ENCODE results near the gene USH2A. TPM values are rescaled to one million over a fixed set of nuclear protein-coding genes. Genes with fewer than 3 reads are reported as not detected.

USH2A gene
- total RNA-seq, 6 experiments from 2014 or later = 0.19 to 1.8 (median 0.81) TPM

DNA sequence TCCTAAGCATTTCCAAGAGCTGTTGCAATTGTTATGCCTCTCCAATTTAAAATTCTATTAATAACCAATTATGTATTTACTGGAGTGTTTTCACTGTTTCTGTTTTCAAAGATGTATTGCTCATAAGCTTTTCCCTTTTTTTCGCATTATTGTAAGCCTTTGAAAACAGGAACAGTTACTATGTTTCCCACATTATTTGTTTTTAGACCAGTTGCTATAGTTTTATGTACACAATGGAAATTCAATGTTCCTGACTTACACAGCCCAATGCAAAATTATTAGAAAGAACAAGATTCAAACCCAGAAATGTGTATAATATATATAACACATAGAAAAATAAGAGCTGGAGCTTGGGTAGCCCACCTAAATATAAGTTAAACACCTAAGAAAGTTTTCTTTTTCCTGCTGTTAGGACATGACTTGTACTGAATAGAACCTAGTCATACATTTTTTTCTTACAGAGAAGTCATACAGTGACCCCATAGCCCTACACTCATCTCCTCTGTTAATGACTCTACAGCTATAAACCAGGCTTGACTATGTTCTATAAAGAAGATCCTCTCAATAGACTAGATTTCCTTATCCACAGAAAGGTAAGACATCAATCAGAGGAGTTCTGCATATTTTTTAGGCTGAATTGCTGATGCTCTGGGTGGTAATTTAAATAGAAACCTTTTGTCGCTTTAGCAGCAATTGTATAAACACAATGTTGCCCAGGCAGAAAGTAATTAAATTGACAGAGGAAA is 299.6 kb downstream of the USH2A start:
- intact Hi-C loops (cut with DNase I) = no loop called here
- DNase-seq (no peak), ATAC-seq (no peak)
- Histone ChIP-seq H3K9me3 (no peaks in the 10 kb centered on the region), H3K27me3 (no peaks in the 10 kb centered on the region), H3K27ac (no peak overlapping the region), H3K36me3 (no peaks in the 10 kb centered on the region), H3K4me3 (no peak overlapping the region), H3K4me1 (no peaks in the 10 kb centered on the region)
- 45% methylated on average over 2 of the region's 2 CpGs for WGBS (ENCODE audit: insufficient coverage, low coverage, low lambda C conversion rate, missing lambda C conversion rate)
- TF ChIP-seq, protein P1, sequence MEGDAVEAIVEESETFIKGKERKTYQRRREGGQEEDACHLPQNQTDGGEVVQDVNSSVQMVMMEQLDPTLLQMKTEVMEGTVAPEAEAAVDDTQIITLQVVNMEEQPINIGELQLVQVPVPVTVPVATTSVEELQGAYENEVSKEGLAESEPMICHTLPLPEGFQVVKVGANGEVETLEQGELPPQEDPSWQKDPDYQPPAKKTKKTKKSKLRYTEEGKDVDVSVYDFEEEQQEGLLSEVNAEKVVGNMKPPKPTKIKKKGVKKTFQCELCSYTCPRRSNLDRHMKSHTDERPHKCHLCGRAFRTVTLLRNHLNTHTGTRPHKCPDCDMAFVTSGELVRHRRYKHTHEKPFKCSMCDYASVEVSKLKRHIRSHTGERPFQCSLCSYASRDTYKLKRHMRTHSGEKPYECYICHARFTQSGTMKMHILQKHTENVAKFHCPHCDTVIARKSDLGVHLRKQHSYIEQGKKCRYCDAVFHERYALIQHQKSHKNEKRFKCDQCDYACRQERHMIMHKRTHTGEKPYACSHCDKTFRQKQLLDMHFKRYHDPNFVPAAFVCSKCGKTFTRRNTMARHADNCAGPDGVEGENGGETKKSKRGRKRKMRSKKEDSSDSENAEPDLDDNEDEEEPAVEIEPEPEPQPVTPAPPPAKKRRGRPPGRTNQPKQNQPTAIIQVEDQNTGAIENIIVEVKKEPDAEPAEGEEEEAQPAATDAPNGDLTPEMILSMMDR (IDR thresholded peaks at IDR 0.05) = no peak
- no peak for TF ChIP-seq POLR2A (IDR thresholded peaks at IDR 0.05)

DNA sequence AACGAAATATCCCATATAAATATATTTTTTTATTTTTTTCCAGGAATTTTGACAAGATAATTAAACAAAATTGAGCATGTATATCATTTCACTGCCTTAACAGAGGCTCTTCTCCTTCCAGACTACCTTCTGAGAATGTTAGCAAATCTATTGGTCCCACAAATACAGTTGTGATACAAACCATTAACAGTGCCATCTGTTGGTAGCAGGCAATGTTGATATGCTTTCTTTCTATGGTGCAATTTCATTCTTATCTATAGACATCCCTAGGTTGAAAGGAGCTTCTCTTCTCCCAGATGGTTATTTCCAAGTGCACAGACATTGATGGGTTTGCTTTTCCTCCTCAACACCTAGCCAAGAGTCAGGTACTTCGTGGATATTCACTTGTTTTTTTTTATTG is 303.6 kb downstream of the USH2A start:
- no peak overlapping the region for H3K27ac ChIP-seq
- H3K4me1 ChIP-seq = no peaks in the 10 kb centered on the region
- ATAC-seq (peak; percentile 83 to 85 (median 84)), DNase-seq (no peak)
- no peak overlapping the region for H3K4me3 ChIP-seq
- H3K27me3 ChIP-seq = no peaks in the 10 kb centered on the region
- no peaks in the 10 kb centered on the region for H3K36me3 ChIP-seq
- 13% methylated on average over 2 of the region's 2 CpGs for WGBS (ENCODE audit: insufficient coverage, low coverage, low lambda C conversion rate, missing lambda C conversion rate)
- TF ChIP-seq, protein P1 (IDR thresholded peaks at IDR 0.05) = peak; percentile 46 to 64 (median 56)
- TF ChIP-seq POLR2A (IDR thresholded peaks at IDR 0.05) = no peak
- intact Hi-C loops (cut with DNase I) = loop anchor here in 1 of 2 donors (10.0 kb wide), 1 partner anchor 105 kb away; no protein-coding TSS in a partner anchor
- no peaks in the 10 kb centered on the region for H3K9me3 ChIP-seq

DNA sequence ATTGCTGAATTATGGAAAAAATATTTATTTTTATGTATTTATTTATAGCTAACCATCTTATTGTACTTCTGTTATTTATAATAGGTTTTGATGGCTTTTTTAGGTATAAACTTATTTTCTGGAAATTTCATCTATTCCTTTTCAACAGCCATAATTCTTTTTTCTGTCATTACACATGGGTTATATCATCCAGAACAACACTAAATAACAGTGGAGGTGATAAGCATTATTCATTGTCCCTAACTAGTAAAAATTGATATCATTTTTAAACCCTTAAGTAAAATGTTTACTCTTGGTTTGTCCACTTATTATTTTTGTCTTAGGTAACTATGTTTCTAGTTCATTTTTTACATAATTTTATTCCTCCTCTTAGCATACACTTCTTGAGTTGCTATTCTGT is 309.1 kb downstream of the USH2A start:
- Histone ChIP-seq H3K4me3 (no peak overlapping the region), H3K4me1 (no peaks in the 10 kb centered on the region), H3K27me3 (no peaks in the 10 kb centered on the region), H3K27ac (no peak overlapping the region), H3K9me3 (no peaks in the 10 kb centered on the region), H3K36me3 (no peaks in the 10 kb centered on the region)
- DNase-seq = no peak
- intact Hi-C loops (cut with DNase I) = loop anchor here in 1 of 2 donors (10.0 kb wide), 1 partner anchor 111 kb away; no protein-coding TSS in a partner anchor
- TF ChIP-seq, protein P1 (IDR thresholded peaks at IDR 0.05) = no peak
- no peak for TF ChIP-seq POLR2A (IDR thresholded peaks at IDR 0.05)
- ATAC-seq = no peak

DNA sequence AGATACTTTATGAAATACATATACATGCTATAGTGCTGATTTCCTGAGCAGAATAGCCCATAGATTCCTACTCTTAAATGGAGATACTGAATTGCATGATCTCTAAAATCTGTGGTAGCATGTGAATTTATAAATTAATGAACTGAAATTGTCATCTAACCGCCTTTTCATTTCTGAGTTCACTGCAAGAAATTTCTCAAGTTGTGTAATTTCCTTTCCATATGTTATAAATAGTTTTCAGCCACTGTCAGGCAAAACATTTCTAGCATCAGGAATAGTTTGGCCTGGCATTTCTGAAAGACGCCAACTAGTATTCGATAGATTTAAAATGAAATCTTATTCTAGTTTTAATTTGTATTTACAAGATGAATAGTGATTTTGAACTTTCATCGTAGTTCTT is 310.1 kb downstream of the USH2A start:
- intact Hi-C loops (cut with DNase I) = loop anchor here in 1 of 2 donors (10.0 kb wide), 1 partner anchor 112 kb away; no protein-coding TSS in a partner anchor
- Histone ChIP-seq H3K4me3 (no peak overlapping the region), H3K27me3 (no peaks in the 10 kb centered on the region), H3K9me3 (no peaks in the 10 kb centered on the region), H3K36me3 (no peaks in the 10 kb centered on the region), H3K27ac (no peak overlapping the region), H3K4me1 (no peaks in the 10 kb centered on the region)
- no peak for TF ChIP-seq POLR2A (IDR thresholded peaks at IDR 0.05)
- TF ChIP-seq, protein P1 (IDR thresholded peaks at IDR 0.05) = no peak
- no peak for DNase-seq
- no peak for ATAC-seq
- 64% methylated on average over 4 of the region's 4 CpGs for WGBS (ENCODE audit: insufficient coverage, low coverage, low lambda C conversion rate, missing lambda C conversion rate)
